ENCODE measurements around the gene PPP1R15B.

PPP1R15B gene

GRCh38 chr1:204396015-204396583 lies 15.5 kb downstream of the PPP1R15B start:
- H3K27ac ChIP-seq (ENCODE audit: low read depth, low read length) = no peak overlapping the region
- H3K4me3 ChIP-seq (ENCODE audit: insufficient read depth, low read length, poor library complexity, severe bottlenecking) = no peak overlapping the region
- H3K9me3 ChIP-seq (ENCODE audit: insufficient read depth, low read length) = no peaks in the 10 kb centered on the region
- H3K9ac ChIP-seq (ENCODE audit: low read length) = no peak overlapping the region
- peaks cover 27% of the 10 kb centered on the region; the same call in 1 of the 2 replicates for H3K36me3 ChIP-seq (ENCODE audit: low read length)
- no peaks in the 10 kb centered on the region for H4K20me1 ChIP-seq (ENCODE audit: low read depth, low read length)
- H3K4me2 ChIP-seq (ENCODE audit: low read depth, low read length, poor library complexity, severe bottlenecking) = no peak overlapping the region
- peaks cover 7% of the 10 kb centered on the region; the same call in 1 of the 2 replicates for H3F3A ChIP-seq (ENCODE audit: insufficient read depth)
- no peak overlapping the region for H2AFZ ChIP-seq (ENCODE audit: low read depth, low read length, severe bottlenecking)
- no peaks in the 10 kb centered on the region for H3K79me2 ChIP-seq (ENCODE audit: insufficient read depth, low read length)
- no peaks in the 10 kb centered on the region for H3K9me2 ChIP-seq (replicated peaks; ENCODE audit: insufficient read depth, low read length)
- no peaks in the 10 kb centered on the region for H3K27me3 ChIP-seq (ENCODE audit: low read length)
- TF ChIP-seq EZH2phosphoT487 (conservative IDR thresholded peaks at IDR 0.05; ENCODE audit: low read length) (no peak), CTCF (IDR thresholded peaks at IDR 0.05; ENCODE audit: insufficient read depth, low read length, poor library complexity, severe bottlenecking) (no peak)

GRCh38 chr1:204391629-204392028 lies 20.0 kb downstream of the PPP1R15B start:
- no peak for TF ChIP-seq CTCF (IDR thresholded peaks at IDR 0.05; ENCODE audit: insufficient read depth, low read length, poor library complexity, severe bottlenecking)
- no peak for TF ChIP-seq EZH2phosphoT487 (conservative IDR thresholded peaks at IDR 0.05; ENCODE audit: low read length)

DNA sequence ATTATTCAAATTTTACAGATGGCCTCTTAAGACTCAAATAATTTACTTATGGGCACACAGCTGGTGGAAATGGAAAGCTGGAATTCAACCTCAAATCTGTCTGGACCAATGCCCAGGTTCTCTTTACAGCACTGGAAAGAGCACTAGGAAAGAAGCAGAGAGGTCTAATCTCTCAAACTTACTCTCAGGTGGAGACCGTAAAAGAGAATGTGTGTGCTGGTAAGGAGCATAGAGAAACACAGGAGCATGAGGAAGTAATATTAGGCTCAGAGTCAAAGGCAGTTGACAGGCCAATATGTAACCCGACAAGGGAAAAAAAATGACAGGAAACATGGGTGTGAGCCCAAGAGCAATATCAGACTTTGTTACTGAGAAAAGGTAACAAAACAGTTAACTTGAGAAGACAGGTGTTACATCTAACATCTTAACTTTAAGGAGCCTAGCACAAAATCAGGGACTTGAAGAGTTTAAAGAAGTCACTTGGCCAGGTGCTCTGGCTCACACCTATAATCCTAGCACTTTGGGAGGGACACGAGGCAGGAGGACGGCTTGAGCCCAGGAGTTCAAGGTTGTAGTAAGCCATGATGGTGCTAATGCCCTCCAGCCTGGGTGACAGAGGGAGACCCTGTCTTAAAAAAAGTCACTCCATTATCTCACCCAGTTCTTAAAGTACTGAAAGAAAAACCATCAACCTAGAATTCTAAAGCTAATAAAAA lies 20.7 kb downstream of the PPP1R15B start:
- no peaks in the 10 kb centered on the region for H3K79me2 ChIP-seq (ENCODE audit: insufficient read depth, low read length)
- no peak overlapping the region for H3K4me3 ChIP-seq (ENCODE audit: insufficient read depth, low read length, poor library complexity, severe bottlenecking)
- H3K9me2 ChIP-seq (replicated peaks; ENCODE audit: insufficient read depth, low read length) = no peaks in the 10 kb centered on the region
- no peak overlapping the region for H3K9ac ChIP-seq (ENCODE audit: low read length)
- H3K4me2 ChIP-seq (ENCODE audit: low read depth, low read length, poor library complexity, severe bottlenecking) = no peak overlapping the region
- H2AFZ ChIP-seq (ENCODE audit: low read depth, low read length, severe bottlenecking) = no peak overlapping the region
- H3F3A ChIP-seq (ENCODE audit: insufficient read depth) = no peaks in the 10 kb centered on the region
- no peaks in the 10 kb centered on the region for H3K9me3 ChIP-seq (ENCODE audit: insufficient read depth, low read length)
- H3K27me3 ChIP-seq (ENCODE audit: low read length) = no peaks in the 10 kb centered on the region
- TF ChIP-seq CTCF (IDR thresholded peaks at IDR 0.05; ENCODE audit: insufficient read depth, low read length, poor library complexity, severe bottlenecking) (no peak), EZH2phosphoT487 (conservative IDR thresholded peaks at IDR 0.05; ENCODE audit: low read length) (no peak)
- peaks cover 8% of the 10 kb centered on the region; the same call in 1 of the 2 replicates for H3K36me3 ChIP-seq (ENCODE audit: low read length)
- no peak overlapping the region for H3K27ac ChIP-seq (ENCODE audit: low read depth, low read length)
- H4K20me1 ChIP-seq (ENCODE audit: low read depth, low read length) = no peaks in the 10 kb centered on the region

More at GRCh38 chr1:204391629-204392028, 20.0 kb downstream of the PPP1R15B start:
- Histone ChIP-seq H3K9me3 (ENCODE audit: insufficient read depth, low read length) (no peaks in the 10 kb centered on the region), H3K9me2 (replicated peaks; ENCODE audit: insufficient read depth, low read length) (no peaks in the 10 kb centered on the region), H3K27ac (ENCODE audit: low read depth, low read length) (no peak overlapping the region), H3F3A (ENCODE audit: insufficient read depth) (no peaks in the 10 kb centered on the region), H3K79me2 (ENCODE audit: insufficient read depth, low read length) (no peaks in the 10 kb centered on the region), H3K27me3 (ENCODE audit: low read length) (no peaks in the 10 kb centered on the region), H3K4me2 (ENCODE audit: low read depth, low read length, poor library complexity, severe bottlenecking) (no peak overlapping the region), H2AFZ (ENCODE audit: low read depth, low read length, severe bottlenecking) (no peak overlapping the region), H3K9ac (ENCODE audit: low read length) (no peak overlapping the region), H3K36me3 (ENCODE audit: low read length) (peaks cover 12% of the 10 kb centered on the region; the same call in 1 of the 2 replicates), H3K4me3 (ENCODE audit: insufficient read depth, low read length, poor library complexity, severe bottlenecking) (no peak overlapping the region), H4K20me1 (ENCODE audit: low read depth, low read length) (no peaks in the 10 kb centered on the region)

Data from SU-DHL-6 (cell line).